Measurements from ENCODE around the gene UGT1A9. TPM values are rescaled to one million over a fixed set of nuclear protein-coding genes. Genes with fewer than 3 reads are reported as not detected.

The UGT1A9 gene
- total RNA-seq, 1 experiment from 2014 or later = not detected

DNA sequence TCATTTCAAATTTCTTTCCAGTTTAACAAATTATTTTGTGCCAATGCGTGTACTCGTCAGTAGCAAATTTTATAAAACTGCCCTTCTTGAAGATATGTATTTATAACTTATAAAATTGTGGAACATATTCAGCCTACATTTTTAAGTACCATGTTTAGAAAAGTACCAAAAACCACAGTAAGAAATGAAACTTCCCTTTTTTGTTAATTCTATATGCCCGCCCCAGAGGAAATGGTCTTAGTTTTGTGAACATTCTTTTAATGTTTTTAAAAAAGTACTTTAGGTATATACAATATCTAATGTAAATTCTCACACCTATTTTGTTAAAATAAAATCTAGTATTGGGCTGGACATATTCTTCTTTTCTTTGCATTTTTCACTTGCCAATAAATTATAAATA is 1.2 kb downstream of the UGT1A9 start:
- Histone ChIP-seq H3K27ac (no peak overlapping the region), H3K4me3 (no peak overlapping the region)

DNA sequence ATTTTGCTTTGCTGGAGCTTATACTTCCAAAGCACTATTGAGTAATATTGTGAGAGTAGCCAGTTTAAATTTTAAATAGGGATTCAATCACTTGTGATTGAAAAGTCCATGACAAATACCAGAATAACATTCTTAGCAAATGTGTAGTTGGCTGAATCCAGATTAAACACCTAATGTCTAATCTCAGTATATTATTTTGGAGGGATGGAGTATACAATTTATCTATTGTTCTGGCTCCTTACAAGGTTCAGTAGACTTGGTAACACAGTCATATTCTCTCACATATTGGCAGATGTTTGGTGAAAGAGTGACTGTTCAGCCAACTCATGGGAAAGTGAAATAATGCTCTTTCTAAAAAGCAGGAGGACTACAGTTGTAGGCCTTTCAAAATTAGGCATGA is 2.2 kb downstream of the UGT1A9 start:
- Histone ChIP-seq H3K4me3 (no peak overlapping the region), H3K27me3 (ENCODE audit: insufficient read depth, low read depth) (no peaks in the 10 kb centered on the region), H3K79me2 (ENCODE audit: low read depth) (no peaks in the 10 kb centered on the region), H3K9me3 (ENCODE audit: insufficient read depth, low read depth) (no peaks in the 10 kb centered on the region; the same call in 1 of the 2 replicates), H2AFZ (no peak overlapping the region), H3K9me2 (ENCODE audit: insufficient read depth) (peaks cover 4% of the 10 kb centered on the region; the same call in 1 of the 2 replicates), H3K4me2 (no peak overlapping the region), H3F3A (ENCODE audit: insufficient read depth, low read depth) (no peaks in the 10 kb centered on the region), H3K27ac (no peak overlapping the region), H3K36me3 (ENCODE audit: low read depth) (no peaks in the 10 kb centered on the region), H4K20me1 (ENCODE audit: insufficient read depth) (no peaks in the 10 kb centered on the region), H3K4me1 (replicated peaks; ENCODE audit: insufficient read depth) (no peaks in the 10 kb centered on the region)
- peak in 1 of 2 experiments; percentile 22 for DNase-seq
- no peak for TF ChIP-seq EZH2 (IDR thresholded peaks at IDR 0.05; ENCODE audit: low read depth)
- TF ChIP-seq, protein P1, sequence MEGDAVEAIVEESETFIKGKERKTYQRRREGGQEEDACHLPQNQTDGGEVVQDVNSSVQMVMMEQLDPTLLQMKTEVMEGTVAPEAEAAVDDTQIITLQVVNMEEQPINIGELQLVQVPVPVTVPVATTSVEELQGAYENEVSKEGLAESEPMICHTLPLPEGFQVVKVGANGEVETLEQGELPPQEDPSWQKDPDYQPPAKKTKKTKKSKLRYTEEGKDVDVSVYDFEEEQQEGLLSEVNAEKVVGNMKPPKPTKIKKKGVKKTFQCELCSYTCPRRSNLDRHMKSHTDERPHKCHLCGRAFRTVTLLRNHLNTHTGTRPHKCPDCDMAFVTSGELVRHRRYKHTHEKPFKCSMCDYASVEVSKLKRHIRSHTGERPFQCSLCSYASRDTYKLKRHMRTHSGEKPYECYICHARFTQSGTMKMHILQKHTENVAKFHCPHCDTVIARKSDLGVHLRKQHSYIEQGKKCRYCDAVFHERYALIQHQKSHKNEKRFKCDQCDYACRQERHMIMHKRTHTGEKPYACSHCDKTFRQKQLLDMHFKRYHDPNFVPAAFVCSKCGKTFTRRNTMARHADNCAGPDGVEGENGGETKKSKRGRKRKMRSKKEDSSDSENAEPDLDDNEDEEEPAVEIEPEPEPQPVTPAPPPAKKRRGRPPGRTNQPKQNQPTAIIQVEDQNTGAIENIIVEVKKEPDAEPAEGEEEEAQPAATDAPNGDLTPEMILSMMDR (conservative IDR thresholded peaks at IDR 0.05) = no peak
- intact Hi-C loops (cut with micrococcal nuclease; ENCODE audit: unreplicated experiment) = no loop called here
- ChIA-PET POLR2A (ENCODE audit: unreplicated experiment) (no interaction called here), CTCF (no interaction called here)
- BruUV-seq (replicated peaks) = no TSS peak

More for the DNA sequence above, 1.2 kb downstream of the UGT1A9 start:
- no peak overlapping the region for H3K4me2 ChIP-seq
- ChIA-PET POLR2A (ENCODE audit: unreplicated experiment) (no interaction called here), CTCF (no interaction called here)
- peak in 1 of 2 experiments; percentile 29 for DNase-seq
- no peak overlapping the region for H2AFZ ChIP-seq
- H3K27me3 ChIP-seq (ENCODE audit: insufficient read depth, low read depth) = no peaks in the 10 kb centered on the region
- no peaks in the 10 kb centered on the region for H3K36me3 ChIP-seq (ENCODE audit: low read depth)
- no peaks in the 10 kb centered on the region; the same call in 1 of the 2 replicates for H3K9me3 ChIP-seq (ENCODE audit: insufficient read depth, low read depth)
- H3K9me2 ChIP-seq (ENCODE audit: insufficient read depth) = peaks cover 4% of the 10 kb centered on the region; the same call in 1 of the 2 replicates
- no peaks in the 10 kb centered on the region for H3K79me2 ChIP-seq (ENCODE audit: low read depth)
- H3F3A ChIP-seq (ENCODE audit: insufficient read depth, low read depth) = no peaks in the 10 kb centered on the region
- intact Hi-C loops (cut with micrococcal nuclease; ENCODE audit: unreplicated experiment) = no loop called here
- no TSS peak for BruUV-seq (replicated peaks)
- H3K4me1 ChIP-seq (replicated peaks; ENCODE audit: insufficient read depth) = no peaks in the 10 kb centered on the region
- no peak for TF ChIP-seq EZH2 (IDR thresholded peaks at IDR 0.05; ENCODE audit: low read depth)
- TF ChIP-seq, protein P1 (conservative IDR thresholded peaks at IDR 0.05) = no peak
- no peaks in the 10 kb centered on the region for H4K20me1 ChIP-seq (ENCODE audit: insufficient read depth)

DNA sequence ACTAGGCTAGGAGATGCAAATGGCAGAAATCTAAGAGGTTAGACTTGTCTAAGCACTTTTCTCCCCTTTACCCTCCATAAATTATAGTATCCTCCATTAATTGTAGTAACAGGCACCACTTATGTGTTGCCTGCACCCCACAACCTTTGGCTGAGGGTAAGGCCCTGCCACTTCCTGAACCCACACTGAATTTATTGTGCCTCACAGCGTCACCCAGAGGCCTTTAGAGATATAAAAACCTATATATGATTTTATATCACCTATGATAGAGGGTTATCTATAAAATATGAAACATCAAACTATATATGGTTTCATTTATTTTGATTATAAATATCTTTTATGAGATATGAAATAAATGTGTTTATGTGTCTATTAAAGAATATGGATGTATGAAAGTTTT is 2.6 kb downstream of the UGT1A9 start:
- Histone ChIP-seq H3K9me2 (ENCODE audit: insufficient read depth) (peaks cover 4% of the 10 kb centered on the region; the same call in 1 of the 2 replicates), H3K79me2 (ENCODE audit: low read depth) (no peaks in the 10 kb centered on the region), H4K20me1 (ENCODE audit: insufficient read depth) (no peaks in the 10 kb centered on the region), H2AFZ (no peak overlapping the region), H3K9me3 (ENCODE audit: insufficient read depth, low read depth) (no peaks in the 10 kb centered on the region; the same call in 1 of the 2 replicates), H3K4me1 (replicated peaks; ENCODE audit: insufficient read depth) (no peaks in the 10 kb centered on the region), H3K4me3 (no peak overlapping the region), H3K27ac (no peak overlapping the region), H3F3A (ENCODE audit: insufficient read depth, low read depth) (no peaks in the 10 kb centered on the region), H3K36me3 (ENCODE audit: low read depth) (no peaks in the 10 kb centered on the region), H3K27me3 (ENCODE audit: insufficient read depth, low read depth) (no peaks in the 10 kb centered on the region), H3K4me2 (no peak overlapping the region)
- CTCF ChIA-PET = no interaction called here
- POLR2A ChIA-PET (ENCODE audit: unreplicated experiment) = no interaction called here
- intact Hi-C loops (cut with micrococcal nuclease; ENCODE audit: unreplicated experiment) = no loop called here
- TF ChIP-seq EZH2 (IDR thresholded peaks at IDR 0.05; ENCODE audit: low read depth) = no peak
- TF ChIP-seq, protein P1 (conservative IDR thresholded peaks at IDR 0.05) = no peak; the same call in 1 of the 2 replicates
- DNase-seq = peak in 1 of 2 experiments; percentile 22
- BruUV-seq (replicated peaks) = no TSS peak

All from PC-9 (cell line).